OCI-LY7 (cell line): ENCODE data around the gene FCSK. TPM values are rescaled to one million over a fixed set of nuclear protein-coding genes. Genes with fewer than 3 reads are reported as not detected.
"Not testable (repeated sequence)": the region's sequence is repeated elsewhere in the genome, so short reads cannot be mapped to it uniquely, and the experiment has no call there.

Experiments
- BruUV-seq: library from RNA; stranded (reverse); fragments of 400-500 nt; replicated peaks from 2 replicates; lab custom pipeline; 2021; lab: Mats Ljungman, UMichigan
- CTCF ChIA-PET: fragments of 300-600 bp; sonication (Branson Sonifier 250); formaldehyde crosslinking; loops from one replicate; lab custom pipeline; 2022; ENCODE audit warnings: antibody characterized with exemption; ENCODE audit not compliant: unreplicated experiment; lab: Charles Lee
- POLR2A ChIA-PET: fragments of 300-600 bp; sonication (Branson Sonifier 250); formaldehyde crosslinking; loops from one replicate; lab custom pipeline; 2022; ENCODE audit warnings: antibody characterized with exemption; lab: Charles Lee
- DNase-seq: peaks from one replicate; pipeline ENCODE4 v3.0.0-alpha.2; 2015; ENCODE audit warnings: low spot score
- H2AFZ ChIP-seq: fragments of 200-600 bp; sonication (generic), shearing (Covaris generic); 2 replicates; pipeline ENCODE4 v1.6.1; 2014; ENCODE audit warnings: mild to moderate bottlenecking, antibody characterized with exemption, low read length, moderate library complexity
- H3K27ac ChIP-seq: fragments of 200-600 bp; sonication (generic); 2 replicates; pipeline ENCODE4 v1.5.1; 2014; ENCODE audit warnings: mixed run types, low read depth, mild to moderate bottlenecking, moderate library complexity, low read length, inconsistent platforms; ENCODE audit not compliant: poor library complexity, severe bottlenecking
- H3K36me3 ChIP-seq: fragments of 200-600 bp; sonication (generic); 2 replicates; pipeline ENCODE4 v1.6.1; 2014; ENCODE audit warnings: mild to moderate bottlenecking, antibody characterized with exemption, low read length, moderate library complexity, mixed read lengths; ENCODE audit not compliant: insufficient read depth
- H3K4me1 ChIP-seq: fragments of 200-600 bp; sonication (generic); 2 replicates; pipeline ENCODE4 v1.5.1; 2014; ENCODE audit warnings: mild to moderate bottlenecking, low read length; ENCODE audit not compliant: insufficient read depth, poor library complexity, severe bottlenecking
- H3K4me2 ChIP-seq: fragments of 200-600 bp; sonication (generic); 2 replicates; pipeline ENCODE4 v1.6.1; 2014; ENCODE audit warnings: mild to moderate bottlenecking, low read length
- H3K4me3 ChIP-seq: fragments of 200-600 bp; sonication (generic); 2 replicates; pipeline ENCODE4 v1.5.1; 2014; ENCODE audit warnings: mild to moderate bottlenecking, low read depth, low read length; ENCODE audit not compliant: poor library complexity, severe bottlenecking
- H3K79me2 ChIP-seq: fragments of 200-600 bp; sonication (generic); 2 replicates; pipeline ENCODE4 v1.6.1; 2016; ENCODE audit warnings: low read depth, mild to moderate bottlenecking, low read length, moderate library complexity, mixed read lengths; ENCODE audit not compliant: insufficient read depth
- H3K9me2 ChIP-seq: fragments of 200-600 bp; sonication (generic); 2 replicates; pipeline ENCODE4 v1.6.1; 2016; ENCODE audit warnings: mild to moderate bottlenecking, low read length, mixed read lengths; ENCODE audit not compliant: insufficient read depth
- H3K9me3 ChIP-seq: fragments of 200-600 bp; sonication (generic); 2 replicates; pipeline ENCODE4 v1.6.1; 2014; ENCODE audit warnings: mild to moderate bottlenecking, mixed run types, low read length, mixed read lengths
- H4K20me1 ChIP-seq: fragments of 200-600 bp; sonication (generic); 2 replicates; pipeline ENCODE4 v1.6.1; 2014; ENCODE audit warnings: mild to moderate bottlenecking, antibody characterized with exemption, low read length, moderate library complexity, mixed read lengths; ENCODE audit not compliant: insufficient read depth
- CTCF ChIP-seq: fragments of 200-600 bp; sonication (generic); conservative IDR thresholded peaks from 2 replicates; pipeline ENCODE4 v1.5.1; 2014; ENCODE audit warnings: mild to moderate bottlenecking, antibody characterized with exemption, low read length, moderate library complexity, mixed read lengths
- EZH2phosphoT487 ChIP-seq: fragments of 200-600 bp; sonication (generic); IDR thresholded peaks from 2 replicates; pipeline ENCODE4 v1.6.1; 2018; ENCODE audit warnings: low read depth, borderline replicate concordance, mild to moderate bottlenecking, mixed run types, antibody characterized with exemption, low read length, moderate library complexity, mixed read lengths
- intact Hi-C: fragments of 100-400 bp; cut with micrococcal nuclease; formaldehyde crosslinking; loops from one replicate; pipeline ENCODE4 v1.10.0; 2022; ENCODE audit not compliant: unreplicated experiment
- total RNA-seq, 2 experiments: library from RNA; depleted of rRNA in 1 of 2; stranded (reverse); fragments of >200 nt in 1 of 2; shearing (Covaris generic) in 1 of 2; gene quantifications; 2 replicates each; pipeline ENCODE4 v1.2.3, GENCODE V29; 2014 to 2022

Gene FCSK
- total RNA-seq, 2 experiments from 2014 or later = 6.8 to 14.3 TPM

DNA sequence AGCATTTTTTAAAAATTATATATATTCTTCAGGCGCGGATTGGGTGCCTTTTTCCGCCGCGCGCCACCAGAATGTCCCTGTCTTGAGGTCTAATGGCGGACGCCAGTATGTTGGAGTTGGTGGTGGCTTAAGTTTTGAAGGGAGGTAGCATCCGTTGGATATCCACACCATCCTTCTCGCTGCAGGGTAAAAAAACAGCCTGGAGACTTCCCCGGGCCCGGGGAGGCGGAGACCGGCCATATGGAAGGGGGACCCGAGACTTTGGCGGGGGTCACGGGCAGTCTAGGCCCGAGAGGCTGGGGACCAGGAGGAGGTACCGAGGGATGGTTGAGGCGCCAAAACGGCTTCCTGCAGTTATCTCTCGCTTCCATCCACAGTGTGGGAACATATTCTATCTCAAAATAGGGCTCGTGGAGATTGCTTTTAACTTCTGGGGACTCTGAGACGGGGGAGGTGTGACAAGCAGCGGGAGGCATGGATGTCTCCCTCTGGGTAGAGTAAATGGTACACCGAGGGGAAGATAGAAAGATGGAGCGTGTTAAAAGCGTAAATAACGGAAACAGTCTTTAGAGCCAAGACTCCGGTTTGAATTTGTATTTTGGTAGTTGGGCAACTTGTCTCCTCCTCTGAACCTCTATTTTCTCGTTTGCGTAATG, 69.5 kb downstream of the FCSK start, which contains the start of gene SF3B3:
Gene SF3B3, plus strand, starts transcription at position 74 of the 656 bp plus-strand sequence. CDS start 2,841 bp downstream, outside the sequence.
- peaks cover 19% of the 10 kb centered on the region for H4K20me1 ChIP-seq
- peak within 1 kb of the TSS; percentile 87 for H3K4me2 ChIP-seq
- POLR2A ChIA-PET = interaction anchor here (0.6 to 1.9 kb wide), 8 partner anchors 15 to 235 kb away, joined by 3 to 13 read pairs (median 4); partner anchors contain the start of genes AARS1 and FCSK
- peak within 1 kb of the TSS; percentile 88 for H3K27ac ChIP-seq
- peaks cover 54% of the 10 kb centered on the region for H3K36me3 ChIP-seq
- peaks cover 82% of the 10 kb centered on the region for H3K79me2 ChIP-seq
- BruUV-seq = no TSS peak
- peak within 1 kb of the TSS; percentile 45 for H2AFZ ChIP-seq
- DNase-seq = peak; percentile 88
- peaks cover 53% of the 10 kb centered on the region for H3K4me1 ChIP-seq
- TF ChIP-seq EZH2phosphoT487 (no peak), CTCF (no peak)
- CTCF ChIA-PET = no interaction called here
- H3K4me3 ChIP-seq = peak within 1 kb of the TSS; percentile 99
- no peaks in the 10 kb centered on the region for H3K9me2 ChIP-seq
- intact Hi-C loops = loop anchor here (1.0 to 10.0 kb wide), 5 partner anchors 93 to 959 kb away; partner anchors contain the start of genes AARS1 and NFAT5
- H3K9me3 ChIP-seq = no peaks in the 10 kb centered on the region

DNA sequence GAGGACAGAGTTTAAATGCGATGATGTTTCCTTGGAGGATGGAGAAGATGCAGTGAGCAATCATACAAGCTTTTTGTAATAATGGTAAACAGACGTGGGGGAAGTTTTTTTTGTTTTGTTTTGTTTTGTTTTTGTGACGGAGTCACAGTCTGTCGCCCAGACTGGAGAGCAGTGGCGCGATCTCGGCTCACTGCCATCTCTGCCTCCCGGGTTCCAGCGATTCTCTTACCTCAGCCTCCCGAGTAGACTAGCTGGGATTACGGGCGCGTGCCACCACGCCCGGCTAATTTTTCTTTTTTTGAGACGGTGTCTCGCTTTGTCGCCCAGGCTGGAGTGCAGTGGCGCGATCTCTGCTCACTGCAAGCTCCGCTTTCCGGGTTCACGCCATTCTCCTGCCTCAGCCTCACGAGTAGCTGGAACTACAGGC, 70.0 kb downstream of the FCSK start:
- POLR2A ChIA-PET = interaction anchor here (0.6 to 1.9 kb wide), 4 partner anchors 9 to 258 kb away, joined by 3 to 6 read pairs (median 6); partner anchors contain the start of gene AARS1

GRCh38 chr16:70526403-70526802, 72.0 kb downstream of the FCSK start:
- intact Hi-C loops = loop anchor here (10.0 kb wide), 1 partner anchor 962 kb away; the partner anchor contains the start of gene NFAT5
- peaks cover 72% of the 10 kb centered on the region for H3K36me3 ChIP-seq
- H3K4me3 ChIP-seq = peak overlapping the region; percentile 99
- no peak overlapping the region for H2AFZ ChIP-seq
- peak; percentile 10 for DNase-seq
- TF ChIP-seq EZH2phosphoT487 (no peak), CTCF (no peak)
- BruUV-seq = no TSS peak
- H3K4me2 ChIP-seq = peak overlapping the region; percentile 87
- H3K9me2 ChIP-seq = no peaks in the 10 kb centered on the region
- H4K20me1 ChIP-seq = peaks cover 33% of the 10 kb centered on the region
- H3K27ac ChIP-seq = no peak overlapping the region
- CTCF ChIA-PET = no interaction called here
- peaks cover 47% of the 10 kb centered on the region for H3K4me1 ChIP-seq
- H3K79me2 ChIP-seq = peaks cover 95% of the 10 kb centered on the region
- H3K9me3 ChIP-seq = no peaks in the 10 kb centered on the region
- POLR2A ChIA-PET = interaction anchor here (0.6 kb wide), 1 partner anchor 9 kb away, joined by 3 read pairs; no protein-coding TSS in a partner anchor

More for the DNA sequence above, 70.0 kb downstream of the FCSK start:
- H4K20me1 ChIP-seq = peaks cover 25% of the 10 kb centered on the region
- CTCF ChIA-PET = interaction anchor here (0.5 kb wide), 1 partner anchor 33 kb away, joined by 4 read pairs; no protein-coding TSS in a partner anchor
- TSS peak; percentile 78 for BruUV-seq
- intact Hi-C loops = loop anchor here (5.0 to 10.0 kb wide), 2 partner anchors 122 to 960 kb away; partner anchors contain the start of gene NFAT5
- H3K27ac ChIP-seq = peak overlapping the region; percentile 88
- H3K36me3 ChIP-seq = peaks cover 58% of the 10 kb centered on the region
- peak overlapping the region; percentile 45; the same call in 1 of the 2 replicates for H2AFZ ChIP-seq
- peaks cover 88% of the 10 kb centered on the region for H3K79me2 ChIP-seq
- peaks cover 58% of the 10 kb centered on the region for H3K4me1 ChIP-seq
- H3K9me3 ChIP-seq, H3K9me2 ChIP-seq: not testable (repeated sequence)
- DNase-seq = peak; percentile 40
- H3K4me3 ChIP-seq = peak overlapping the region; percentile 99
- peak overlapping the region; percentile 87 for H3K4me2 ChIP-seq
